Measurements from ENCODE around the gene WDR46.

The WDR46 gene

GRCh38 chr6:33313709-33314514, 24.9 kb upstream of the WDR46 start, which contains the start of gene TAPBP:
Gene TAPBP, minus strand, starts transcription at chr6:33314078. Its CDS starts 37 bp downstream, at chr6:33314041.
- DNase-seq (ENCODE audit: low read depth) = no peak

DNA sequence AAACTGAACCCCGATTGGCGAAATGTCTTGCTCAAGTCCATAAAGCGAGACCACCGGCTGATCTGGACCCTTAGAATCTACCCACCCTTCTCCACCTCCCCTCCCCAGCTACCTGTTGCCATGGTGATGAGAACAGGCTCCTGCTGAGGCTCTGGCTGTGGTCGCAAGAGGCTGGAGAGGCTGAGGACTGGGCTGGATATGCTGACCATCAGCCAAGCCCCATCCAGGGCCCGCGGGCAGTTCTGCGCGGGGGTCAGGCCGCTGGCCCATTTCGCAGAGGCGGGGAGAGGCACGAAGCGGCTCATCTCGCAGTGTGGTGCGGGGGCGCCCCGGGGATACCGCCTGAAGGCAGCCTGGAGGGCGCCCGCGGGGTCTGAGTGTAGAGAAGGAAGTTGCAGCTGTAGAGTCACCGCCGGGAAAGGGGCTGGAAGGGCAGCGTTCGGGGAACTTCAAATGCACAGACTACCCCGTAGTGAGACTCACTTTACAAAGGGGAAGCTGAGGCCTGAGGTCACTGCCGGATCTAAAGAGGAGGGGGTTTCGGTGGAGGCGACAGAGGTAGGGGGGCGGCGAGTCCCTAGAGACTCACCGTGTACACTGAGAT, 24.2 kb upstream of the WDR46 start:
- no peak for DNase-seq (ENCODE audit: low read depth)

DNA sequence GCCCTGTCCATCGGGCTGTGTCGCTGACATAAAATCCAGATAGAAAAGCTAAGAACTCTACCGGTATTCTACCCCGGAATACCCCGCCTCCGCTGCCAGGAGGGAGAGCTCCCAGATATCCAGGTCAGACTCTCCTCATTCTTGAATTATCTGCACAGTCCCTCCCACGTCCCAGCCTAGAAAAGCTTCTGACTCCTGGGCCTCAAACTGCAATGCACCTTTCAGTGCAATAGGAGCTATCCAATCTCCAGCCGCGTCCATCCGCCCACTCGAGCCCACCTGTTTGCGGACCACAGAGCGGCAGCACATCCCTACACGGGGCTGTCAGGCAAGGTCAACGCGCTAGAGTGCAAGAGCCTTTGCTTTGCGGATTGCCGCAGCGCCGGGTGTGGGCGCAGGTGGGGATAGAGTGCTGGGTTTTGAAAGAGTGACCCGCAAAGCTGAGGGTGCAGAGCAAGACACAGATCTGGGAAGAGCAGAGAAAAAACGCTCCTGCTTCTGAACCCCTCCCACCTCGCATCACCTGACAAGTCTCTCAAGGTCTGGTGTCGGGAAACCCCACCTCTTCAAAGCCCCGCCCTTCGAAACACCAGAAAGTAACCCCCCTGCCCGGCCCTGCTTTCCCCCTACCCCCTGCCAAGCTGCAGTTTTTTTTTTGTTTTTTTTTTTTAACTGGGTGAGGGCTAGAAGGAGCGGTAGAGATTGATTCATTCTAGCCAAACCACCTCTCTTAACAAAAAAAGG, 23.5 kb upstream of the WDR46 start:
- no peak for DNase-seq (ENCODE audit: low read depth)

DNA sequence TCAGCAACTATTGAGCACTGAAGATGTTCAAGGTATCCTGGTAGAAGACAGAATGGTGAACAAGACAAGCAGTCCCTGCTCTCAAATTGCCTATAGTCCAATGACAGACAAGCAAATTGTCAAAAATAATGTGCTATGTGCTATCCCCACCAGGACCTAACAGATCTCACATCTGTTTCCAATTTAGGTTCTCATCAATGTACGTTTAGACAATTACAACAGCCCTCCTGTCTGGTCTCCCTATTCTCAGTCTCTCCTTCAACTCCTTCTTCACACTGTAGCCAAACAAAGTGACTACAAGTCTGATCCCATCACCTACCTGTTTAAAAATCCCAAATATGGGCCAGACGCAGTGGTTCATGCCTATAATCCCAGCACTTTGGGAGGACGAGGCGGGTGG, 17.3 kb upstream of the WDR46 start:
- no peak for DNase-seq (ENCODE audit: low read depth)

GRCh38 chr6:33305052-33305451, 16.0 kb upstream of the WDR46 start:
- DNase-seq (ENCODE audit: low read depth) = no peak

- no peak for DNase-seq (ENCODE audit: low read depth)
Measured at GRCh38 chr6:33304216-33304615, 15.2 kb upstream of the WDR46 start.

DNA sequence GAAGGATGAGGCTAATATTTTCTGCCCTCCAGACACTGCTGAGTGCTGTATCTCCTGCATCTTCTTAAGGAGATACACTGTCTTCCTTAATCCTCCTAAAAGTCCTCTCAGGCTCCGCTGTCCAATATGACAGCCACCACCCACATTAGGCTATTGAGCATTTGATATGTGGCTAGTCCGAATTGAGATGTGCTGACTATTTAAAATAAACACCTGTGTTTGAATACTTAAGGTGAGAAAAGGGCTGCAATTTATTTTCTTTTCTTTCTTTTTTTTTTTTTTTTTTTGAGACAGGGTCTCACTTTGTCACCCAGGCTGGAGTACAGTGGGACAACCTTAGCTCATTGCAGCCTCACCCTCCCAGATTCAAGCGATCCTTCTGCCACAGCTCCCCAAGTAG, 12.8 kb upstream of the WDR46 start:
- DNase-seq (ENCODE audit: low read depth) = no peak

- peak; percentile 87 for DNase-seq (ENCODE audit: low read depth)
Measured at GRCh38 chr6:33299237-33299944, 10.4 kb upstream of the WDR46 start.

- no peak for DNase-seq (ENCODE audit: low read depth)
Measured at GRCh38 chr6:33298773-33299236, 9.8 kb upstream of the WDR46 start, which contains the start of gene RGL2. Gene RGL2, minus strand, starts transcription at chr6:33298942. Its CDS starts 332 bp downstream, at chr6:33298610.

GRCh38 chr6:33297956-33298772, 9.1 kb upstream of the WDR46 start:
- no peak for DNase-seq (ENCODE audit: low read depth)

DNA sequence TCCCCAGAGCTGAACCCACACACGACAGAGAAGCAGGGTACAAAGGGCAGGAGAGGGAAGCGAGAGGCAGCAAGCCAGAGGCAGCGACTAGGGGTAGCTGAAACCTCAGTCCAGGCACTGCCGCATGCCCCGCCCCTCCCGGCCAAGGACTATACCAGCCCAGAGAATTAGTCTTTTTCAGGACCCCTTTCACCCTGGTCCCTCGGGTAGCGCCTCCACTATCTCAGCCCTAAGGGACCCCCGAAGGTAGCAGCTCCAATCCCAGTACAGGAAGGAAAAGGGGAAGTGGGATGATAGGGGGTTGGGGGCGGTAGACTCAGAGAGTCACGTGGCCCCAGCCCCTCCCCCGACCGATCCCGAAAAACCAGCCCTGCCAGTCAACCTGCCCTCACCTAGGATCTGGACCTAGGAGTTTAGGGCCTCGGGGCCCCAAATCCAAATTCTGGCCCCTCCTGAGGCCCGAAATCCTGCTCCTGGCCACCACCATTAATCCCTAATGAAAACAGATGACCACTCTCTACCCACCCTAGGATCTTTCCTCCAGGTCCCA, 8.4 kb upstream of the WDR46 start:
- no peak for DNase-seq (ENCODE audit: low read depth)

- DNase-seq (ENCODE audit: low read depth) = no peak
Measured at GRCh38 chr6:33296797-33297405, 7.9 kb upstream of the WDR46 start.

GRCh38 chr6:33295621-33296369, 6.8 kb upstream of the WDR46 start:
- no peak for DNase-seq (ENCODE audit: low read depth)

DNA sequence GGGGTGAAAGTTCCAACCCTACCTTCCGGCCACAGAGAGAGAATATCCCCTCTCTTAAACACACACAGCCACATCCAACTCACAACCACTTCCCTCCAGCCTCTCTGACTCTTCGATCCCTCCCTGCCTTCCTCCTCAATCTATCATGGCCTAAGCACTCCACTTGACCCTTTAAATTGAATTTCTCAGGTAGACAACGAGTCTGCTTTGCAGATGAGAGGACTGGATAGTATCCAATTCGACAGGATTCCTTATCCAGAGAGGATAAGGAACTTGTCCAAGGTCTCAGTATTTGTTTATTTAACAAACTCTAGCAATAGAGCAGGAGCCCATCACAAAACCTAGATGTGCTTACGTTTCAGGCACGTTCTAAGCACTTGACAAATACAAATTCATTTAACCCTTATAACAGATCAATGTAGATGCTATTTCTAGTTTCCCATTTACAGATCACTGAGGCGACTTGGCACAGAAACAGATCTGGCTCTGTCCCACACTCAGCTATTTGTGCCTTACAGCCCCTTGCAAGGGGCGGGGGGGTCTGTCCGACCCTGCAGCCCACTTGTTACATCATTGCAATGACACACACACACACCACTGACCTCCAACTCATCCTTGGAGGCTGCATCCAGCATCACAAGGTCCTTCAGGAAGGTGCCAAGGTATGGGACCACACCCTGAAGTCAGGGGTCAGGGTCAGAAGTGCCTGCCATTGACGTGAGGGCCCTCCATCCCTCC, 5.2 kb upstream of the WDR46 start:
- DNase-seq (ENCODE audit: low read depth) = no peak

DNA sequence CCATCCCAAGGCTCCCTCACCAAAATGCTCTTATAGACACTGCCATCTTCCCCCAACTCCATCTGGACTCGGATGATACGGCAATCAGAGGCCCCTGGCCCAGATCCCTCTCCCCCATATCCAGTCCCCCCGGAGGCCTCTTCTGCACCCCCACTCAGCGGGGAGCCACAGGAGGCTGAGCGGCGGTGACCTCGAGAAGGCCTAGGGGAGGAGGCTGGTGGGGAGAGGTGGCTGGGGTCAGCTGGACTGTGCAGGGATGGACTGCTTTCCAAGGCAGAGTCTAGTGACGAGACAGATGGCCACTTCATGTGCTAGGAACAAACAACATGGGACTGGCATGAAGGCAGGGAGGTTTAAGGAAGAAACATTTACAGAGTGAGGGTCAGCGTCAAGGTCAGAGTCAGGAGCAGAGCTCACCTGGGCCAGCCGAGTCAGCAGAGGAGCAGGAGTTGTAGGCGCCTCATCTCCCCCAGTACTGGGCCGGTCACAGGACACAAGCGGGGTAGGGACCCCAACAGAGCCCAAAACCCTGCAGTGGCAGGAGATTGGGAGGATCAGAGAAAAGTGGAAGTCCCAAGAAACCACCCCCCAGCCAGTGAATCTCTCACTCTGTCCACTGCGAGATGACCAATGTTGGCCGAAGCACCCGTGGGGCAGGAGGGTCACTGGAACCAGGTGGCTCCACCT, 4.1 kb upstream of the WDR46 start:
- no peak for DNase-seq (ENCODE audit: low read depth)

DNA sequence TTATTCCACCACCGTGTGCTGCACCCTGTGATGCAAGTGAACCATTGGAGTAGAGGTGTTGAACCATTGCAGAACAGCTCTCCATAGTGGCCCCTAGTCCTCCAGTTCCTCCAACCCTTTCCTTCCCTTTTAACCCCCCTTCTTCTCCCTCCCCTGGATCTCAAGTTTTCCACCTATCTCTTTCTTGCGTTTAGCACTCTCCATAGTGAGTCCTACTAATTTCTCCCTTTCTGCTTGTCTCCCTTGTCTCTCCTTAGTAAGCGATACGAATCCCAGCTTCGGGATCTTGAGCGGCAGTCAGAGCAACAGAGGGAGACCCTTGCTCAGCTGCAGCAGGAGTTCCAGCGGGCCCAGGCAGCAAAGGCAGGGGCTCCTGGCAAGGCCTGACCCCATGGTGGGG, 1.4 kb upstream of the WDR46 start:
- DNase-seq (ENCODE audit: low read depth) = no peak

GRCh38 chr6:33289784-33290315, 811 bp upstream of the WDR46 start:
- DNase-seq (ENCODE audit: low read depth) = no peak

Data from stimulated activated CD8-positive, alpha-beta memory T cell treated with anti-CD3 and anti-CD28 coated beads, Interleukin-15, amount 100 ng/mL, for 24 hours (primary cell).